SK-N-SH (cell line): ENCODE data around the gene SGMS2. TPM values are rescaled to one million over a fixed set of nuclear protein-coding genes. Genes with fewer than 3 reads are reported as not detected.

ENCODE experiments used
- CTCF ChIA-PET: fragments of 300-600, 350-600 bp; formaldehyde crosslinking; extraction: SDS; loops from one replicate; lab custom pipeline; 2021; lab: Yijun Ruan, JAX
- POLR2A ChIA-PET: fragments of 350-600 bp; sonication (Branson Sonifier 250); formaldehyde crosslinking; extraction: SDS; loops from one replicate; lab custom pipeline; 2020; ENCODE audit warnings: antibody characterized with exemption, inconsistent platforms; lab: Yijun Ruan, JAX
- DNase-seq: peaks from one replicate; pipeline ENCODE4 v3.0.0; 2012
- H2AFZ ChIP-seq: fragments of 200-600 bp; sonication (generic); 2 replicates; pipeline ENCODE4 v1.8.1; 2016; ENCODE audit warnings: antibody characterized with exemption, mild to moderate bottlenecking, low read depth
- H3F3A ChIP-seq: fragments of 200-600 bp; sonication (generic); replicated peaks from 2 replicates; pipeline ENCODE3; 2016; ENCODE audit warnings: antibody characterized with exemption, mild to moderate bottlenecking; ENCODE audit not compliant: insufficient read depth
- H3K27ac ChIP-seq, 2 experiments: fragments of 200-500 bp in 1 of 2; fragments of 200-600 bp in 1 of 2; sonication (Bioruptor generic) in 1 of 2; sonication (generic), shearing (Covaris generic) in 1 of 2; 2 replicates each; pipeline versions ENCODE4 v1.5.1 to v1.6.1; 2014 to 2016; ENCODE audit warnings: low read depth in 2 of 2, inconsistent platforms in 1 of 2, low read length in 1 of 2, mild to moderate bottlenecking in 1 of 2, mixed read lengths in 1 of 2
- H3K27me3 ChIP-seq: fragments of 200-600 bp; sonication (generic), shearing (Covaris generic); 2 replicates; pipeline ENCODE4 v1.6.1; 2016; ENCODE audit warnings: mixed run types; ENCODE audit not compliant: insufficient read depth
- H3K36me3 ChIP-seq, 2 experiments: fragments of 200-500 bp in 1 of 2; fragments of 200-600 bp in 1 of 2; sonication (Bioruptor generic) in 1 of 2; sonication (generic) in 1 of 2; replicated peaks in 1 of 2; 2 replicates each; pipeline versions ENCODE3 to v1.5.1; 2014 to 2016; ENCODE audit warnings: low read length in 1 of 2, mild to moderate bottlenecking in 1 of 2; ENCODE audit not compliant: insufficient read depth in 2 of 2, control insufficient read depth in 1 of 2
- H3K4me1 ChIP-seq, 2 experiments: fragments of 200-500 bp in 1 of 2; fragments of 200-600 bp in 1 of 2; sonication (Bioruptor generic) in 1 of 2; sonication (generic), shearing (Covaris generic) in 1 of 2; 2 replicates each; pipeline versions ENCODE4 v1.5.1 to v1.6.1; 2014 to 2016; ENCODE audit warnings: low read depth in 1 of 2, low read length in 1 of 2, mixed run types in 1 of 2; ENCODE audit not compliant: insufficient read depth in 2 of 2, control insufficient read depth in 1 of 2
- H3K4me2 ChIP-seq: fragments of 200-600 bp; sonication (generic), shearing (Covaris generic); 2 replicates; pipeline ENCODE4 v1.6.1; 2017; ENCODE audit warnings: mixed run types
- H3K4me3 ChIP-seq, 2 experiments: fragments of 200-500 bp in 1 of 2; fragments of 200-600 bp in 1 of 2; sonication (Bioruptor generic) in 1 of 2; sonication (generic), shearing (Covaris generic) in 1 of 2; 2 replicates each; pipeline versions ENCODE4 v1.5.1 to v1.8.1; 2014 to 2016; ENCODE audit warnings: low read depth in 2 of 2, inconsistent platforms in 1 of 2, low read length in 1 of 2, mild to moderate bottlenecking in 1 of 2, mixed read lengths in 1 of 2, moderate library complexity in 1 of 2
- H3K79me2 ChIP-seq: fragments of 200-600 bp; sonication (generic); 2 replicates; pipeline ENCODE4 v1.8.1; 2017; ENCODE audit warnings: mild to moderate bottlenecking; ENCODE audit not compliant: insufficient read depth
- H3K9ac ChIP-seq: fragments of 200-600 bp; sonication (generic); 2 replicates; pipeline ENCODE4 v1.6.1; 2017; ENCODE audit warnings: mixed run types
- H3K9me2 ChIP-seq: fragments of 200-600 bp; sonication (generic); 2 replicates; pipeline ENCODE4 v1.6.1; 2017; ENCODE audit warnings: mixed run types
- H3K9me3 ChIP-seq: fragments of 200-600 bp; sonication (generic); 2 replicates; pipeline ENCODE4 v1.6.1; 2017; ENCODE audit warnings: mixed run types, mild to moderate bottlenecking, moderate library complexity
- H4K20me1 ChIP-seq: fragments of 200-600 bp; sonication (generic); 2 replicates; pipeline ENCODE4 v1.6.1; 2017; ENCODE audit warnings: mild to moderate bottlenecking, mixed run types; ENCODE audit not compliant: insufficient read depth
- EZH2phosphoT487 ChIP-seq: fragments of 200-600 bp; sonication (generic); IDR thresholded peaks from 2 replicates; pipeline ENCODE4 v1.6.1; 2017; ENCODE audit warnings: low read depth, mixed run types, mild to moderate bottlenecking, antibody characterized with exemption, moderate library complexity, borderline replicate concordance
- FOXJ3 ChIP-seq: sonication (generic); formaldehyde crosslinking; IDR thresholded peaks from 2 replicates; pipeline ENCODE4 v1.5.1; 2020; ENCODE audit warnings: mild to moderate bottlenecking, missing genetic modification reagents
- GABPA ChIP-seq: IDR thresholded peaks from 2 replicates; pipeline ENCODE4 v1.4.0; 2012; ENCODE audit warnings: low read depth, mild to moderate bottlenecking
- GATA2 ChIP-seq: sonication (generic); formaldehyde crosslinking; IDR thresholded peaks from 2 replicates; pipeline ENCODE4 v1.5.0; 2020; ENCODE audit warnings: mild to moderate bottlenecking, missing genetic modification reagents
- MXI1 ChIP-seq: IDR thresholded peaks from 2 replicates; pipeline ENCODE4 v1.6.1; 2012; ENCODE audit warnings: mild to moderate bottlenecking, low read depth, low read length, improper control_type of control experiment
- NRF1 ChIP-seq: IDR thresholded peaks from 2 replicates; pipeline ENCODE4 v1.6.1; 2012; ENCODE audit warnings: low read depth, mild to moderate bottlenecking, low read length
- PBX3 ChIP-seq: IDR thresholded peaks from 2 replicates; pipeline ENCODE4; 2012
- POLR2AphosphoS5 ChIP-seq: IDR thresholded peaks from 2 replicates; pipeline ENCODE4 v1.6.1; 2012; ENCODE audit warnings: low read depth, low read length
- RAD21 ChIP-seq: IDR thresholded peaks from 2 replicates; pipeline ENCODE4 v1.6.1; 2012; ENCODE audit warnings: mild to moderate bottlenecking, low read length
- REST ChIP-seq: IDR thresholded peaks from 2 replicates; pipeline ENCODE4 v1.6.1; 2012; ENCODE audit warnings: mild to moderate bottlenecking, low read depth, low read length, moderate library complexity
- RFX5 ChIP-seq: IDR thresholded peaks from 2 replicates; pipeline ENCODE4 v1.6.1; 2012; ENCODE audit warnings: mild to moderate bottlenecking, improper control_type of control experiment, low read length
- RXRA ChIP-seq: IDR thresholded peaks from 2 replicates; pipeline ENCODE4 v1.4.0; 2012; ENCODE audit warnings: low read depth, mild to moderate bottlenecking, borderline replicate concordance
- SMC3 ChIP-seq: IDR thresholded peaks from 2 replicates; pipeline ENCODE4 v1.6.1; 2012; ENCODE audit warnings: low read depth, low read length, improper control_type of control experiment
- TEAD4 ChIP-seq: IDR thresholded peaks from 2 replicates; pipeline ENCODE4 v1.4.0; 2012; ENCODE audit warnings: mild to moderate bottlenecking, borderline replicate concordance; ENCODE audit not compliant: insufficient read depth
- WGBS: methylation state at CpG from one replicate; pipeline ENCODE4 v1.1.6; 2017; ENCODE audit warnings: low lambda C conversion rate; 5-methylcytosine and 5-hydroxymethylcytosine counted together
- polyA plus RNA-seq, 3 experiments: library from polyadenylated mRNA; depleted of rRNA; stranded (reverse); fragments of >200 nt; gene quantifications; 2 replicates each; pipeline ENCODE4 v1.2.3, GENCODE V29; 2012

Gene SGMS2
- polyA plus RNA-seq, 1 of the 3 experiments (the other 2 are of a cell fraction): 0.82 TPM

- Histone ChIP-seq H3F3A (no peaks in the 10 kb centered on the region), H3K4me3 (no peak overlapping the region), H3K9me2 (no peaks in the 10 kb centered on the region), H3K4me1 (no peaks in the 10 kb centered on the region), H3K9ac (no peak overlapping the region), H3K27ac (no peak overlapping the region), H3K36me3 (no peaks in the 10 kb centered on the region), H3K27me3 (no peaks in the 10 kb centered on the region; the same call in 1 of the 2 replicates), H3K9me3 (no peaks in the 10 kb centered on the region), H2AFZ (no peak overlapping the region), H3K4me2 (no peak overlapping the region), H4K20me1 (no peaks in the 10 kb centered on the region), H3K79me2 (no peaks in the 10 kb centered on the region)
- 12% methylated on average over 1 of the region's 1 CpG for WGBS
- CTCF ChIA-PET: no interaction called here
- POLR2A ChIA-PET: no interaction called here
- no peak for TF ChIP-seq POLR2AphosphoS5
- no peak for TF ChIP-seq FOXJ3
- no peak for TF ChIP-seq GATA2 (CRISPR knock-in tag)
- TF ChIP-seq GABPA: no peak
- TF ChIP-seq RAD21: no peak
- TF ChIP-seq MXI1: no peak
- no peak for TF ChIP-seq REST
- DNase-seq: no peak
These were observed 9.6 kb downstream of the SGMS2 start for GRCh38 chr4:107834241-107834794.

DNA sequence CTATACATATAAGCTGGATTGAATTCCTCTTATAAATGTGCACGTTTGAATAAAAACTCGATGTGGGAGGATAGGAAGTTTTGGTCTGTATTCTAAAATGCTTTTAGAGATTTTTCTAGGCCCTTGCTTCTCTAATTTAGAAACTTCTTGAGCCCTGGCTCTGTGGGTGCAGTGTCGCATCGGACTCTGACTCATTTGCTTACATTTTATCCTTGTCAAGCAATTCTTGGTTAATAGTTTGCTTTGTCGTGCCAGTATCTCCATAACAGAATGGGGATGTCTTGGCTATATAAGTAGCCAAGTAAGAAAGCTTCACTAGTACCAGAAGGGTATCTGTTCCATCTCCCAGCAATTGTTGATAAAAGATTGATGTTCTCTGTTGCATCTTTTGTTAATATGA is 10.7 kb downstream of the SGMS2 start:
- DNase-seq: no peak
- Histone ChIP-seq H3K79me2 (no peaks in the 10 kb centered on the region), H3F3A (no peaks in the 10 kb centered on the region), H3K4me1 (no peaks in the 10 kb centered on the region), H3K27me3 (no peaks in the 10 kb centered on the region; the same call in 1 of the 2 replicates), H3K4me3 (no peak overlapping the region), H2AFZ (no peak overlapping the region), H4K20me1 (no peaks in the 10 kb centered on the region), H3K4me2 (no peak overlapping the region), H3K9ac (no peak overlapping the region)
- no peak for TF ChIP-seq RFX5
- no peak for TF ChIP-seq PBX3
- TF ChIP-seq TEAD4: no peak
- TF ChIP-seq RXRA: no peak
- TF ChIP-seq NRF1: no peak
- no peak for TF ChIP-seq FOXJ3
- no peak for TF ChIP-seq RAD21
- TF ChIP-seq REST: no peak
- TF ChIP-seq SMC3: no peak
- TF ChIP-seq EZH2phosphoT487: no peak
- no peak for TF ChIP-seq GABPA
- TF ChIP-seq, all 33 proteins: peak for 0
- Histone ChIP-seq H3K36me3 (no peaks in the 10 kb centered on the region), H3K27ac (no peak overlapping the region), H3K9me2 (no peaks in the 10 kb centered on the region), H3K9me3 (no peaks in the 10 kb centered on the region)
- WGBS: 13% methylated on average over 5 of the region's 5 CpGs
- POLR2A ChIA-PET: no interaction called here
- CTCF ChIA-PET: no interaction called here
